Measurements from ENCODE around the gene CCSER1. TPM values are rescaled to one million over a fixed set of nuclear protein-coding genes. Genes with fewer than 3 reads are reported as not detected.

Gene CCSER1
- total and polyA plus RNA-seq, 2 donors (not counting 1 experiment from before 2014, with no cell fraction given), result under 0.01 TPM; not detected in 1

- DNase-seq (ENCODE audit: low read depth in 2 of 2), result no peak
- TF ChIP-seq CTCF (conservative IDR thresholded peaks at IDR 0.05 in 1 of 2, IDR thresholded peaks at IDR 0.05 in 1 of 2; ENCODE audit: low read depth in 1 of 2, low read length in 2 of 2), result no peak
- TF ChIP-seq EZH2 (IDR thresholded peaks at IDR 0.05; ENCODE audit: low read length, missing control alignments), result no peak
- H3K79me2 ChIP-seq (ENCODE audit: control insufficient read depth, insufficient read depth, low read length), result no peaks in the 10 kb centered on the region
- H3K27ac ChIP-seq (ENCODE audit: insufficient read depth, low read length), result no peak overlapping the region
- H4K20me1 ChIP-seq (ENCODE audit: control insufficient read depth, extremely low read depth, insufficient read depth, low read length), result no peaks in the 10 kb centered on the region
- no peaks in the 10 kb centered on the region for H3K27me3 ChIP-seq (ENCODE audit: control insufficient read depth, insufficient read depth, low read length)
- H3K9ac ChIP-seq (ENCODE audit: insufficient read depth, low read length), result no peak overlapping the region
- H3K4me1 ChIP-seq (ENCODE audit: control insufficient read depth, extremely low read depth, insufficient read depth, low read length), result no peaks in the 10 kb centered on the region
- H3K4me2 ChIP-seq (ENCODE audit: extremely low read depth, insufficient read depth, low read length), result no peak overlapping the region
- no peak overlapping the region for H2AFZ ChIP-seq (ENCODE audit: low read length)
- H3K36me3 ChIP-seq (ENCODE audit: control insufficient read depth, insufficient read depth, low read length), result no peaks in the 10 kb centered on the region
- H3K9me3 ChIP-seq (ENCODE audit: control insufficient read depth, insufficient read depth, low read depth, low read length), result no peaks in the 10 kb centered on the region
- H3K4me3 ChIP-seq (replicated peaks in 1 of 4; ENCODE audit: control extremely low read depth in 1 of 4, insufficient read depth in 1 of 4, low read depth in 3 of 4, low read length in 4 of 4), result no peak overlapping the region
Observed at GRCh38 chr4:90146306-90146705, 19.1 kb downstream of the CCSER1 start.

- no peaks in the 10 kb centered on the region for H3K36me3 ChIP-seq (ENCODE audit: control insufficient read depth, insufficient read depth, low read length)
- no peak overlapping the region for H3K27ac ChIP-seq (ENCODE audit: insufficient read depth, low read length)
- H3K9ac ChIP-seq (ENCODE audit: insufficient read depth, low read length), result no peak overlapping the region
- DNase-seq (ENCODE audit: low read depth in 2 of 2), result no peak
- H3K4me3 ChIP-seq (replicated peaks in 1 of 4; ENCODE audit: control extremely low read depth in 1 of 4, insufficient read depth in 1 of 4, low read depth in 3 of 4, low read length in 4 of 4), result no peak overlapping the region
- no peaks in the 10 kb centered on the region for H3K4me1 ChIP-seq (ENCODE audit: control insufficient read depth, extremely low read depth, insufficient read depth, low read length)
- no peaks in the 10 kb centered on the region for H3K9me3 ChIP-seq (ENCODE audit: control insufficient read depth, insufficient read depth, low read depth, low read length)
- no peak for TF ChIP-seq CTCF (conservative IDR thresholded peaks at IDR 0.05 in 1 of 2, IDR thresholded peaks at IDR 0.05 in 1 of 2; ENCODE audit: low read depth in 1 of 2, low read length in 2 of 2)
- TF ChIP-seq EZH2 (IDR thresholded peaks at IDR 0.05; ENCODE audit: low read length, missing control alignments), result no peak
- H3K27me3 ChIP-seq (ENCODE audit: control insufficient read depth, insufficient read depth, low read length), result no peaks in the 10 kb centered on the region
- H3K79me2 ChIP-seq (ENCODE audit: control insufficient read depth, insufficient read depth, low read length), result no peaks in the 10 kb centered on the region
- no peak overlapping the region for H2AFZ ChIP-seq (ENCODE audit: low read length)
- H4K20me1 ChIP-seq (ENCODE audit: control insufficient read depth, extremely low read depth, insufficient read depth, low read length), result no peaks in the 10 kb centered on the region
- H3K4me2 ChIP-seq (ENCODE audit: extremely low read depth, insufficient read depth, low read length), result no peak overlapping the region
Observed at GRCh38 chr4:90148574-90149148, 21.5 kb downstream of the CCSER1 start.

DNA sequence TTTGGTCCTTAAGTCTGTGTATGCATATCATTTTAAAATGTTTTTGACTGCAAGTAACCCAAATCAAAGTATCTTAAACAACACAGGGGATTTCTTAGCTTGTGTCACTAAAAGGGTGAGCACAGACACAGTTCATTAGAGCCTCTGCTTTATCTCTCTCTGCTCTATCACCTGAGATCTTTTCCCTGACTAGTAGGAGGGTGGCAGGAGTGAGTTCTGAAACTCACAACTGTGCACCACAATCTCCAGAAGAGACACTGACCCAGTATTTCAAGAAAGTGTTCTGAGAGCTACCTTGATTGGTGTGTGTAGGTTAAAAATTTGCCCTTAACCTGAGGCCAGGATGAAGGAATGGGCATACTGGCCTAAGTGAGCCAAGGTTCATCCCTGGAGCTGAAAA lies 24.8 kb downstream of the CCSER1 start:
- Histone ChIP-seq H2AFZ (ENCODE audit: low read length) (no peak overlapping the region), H3K9me3 (ENCODE audit: control insufficient read depth, insufficient read depth, low read depth, low read length) (no peaks in the 10 kb centered on the region), H3K9ac (ENCODE audit: insufficient read depth, low read length) (no peak overlapping the region), H3K4me1 (ENCODE audit: control insufficient read depth, extremely low read depth, insufficient read depth, low read length) (no peaks in the 10 kb centered on the region), H3K4me3 (replicated peaks in 1 of 4; ENCODE audit: control extremely low read depth in 1 of 4, insufficient read depth in 1 of 4, low read depth in 3 of 4, low read length in 4 of 4) (no peak overlapping the region), H3K27ac (ENCODE audit: insufficient read depth, low read length) (no peak overlapping the region), H3K36me3 (ENCODE audit: control insufficient read depth, insufficient read depth, low read length) (no peaks in the 10 kb centered on the region), H3K4me2 (ENCODE audit: extremely low read depth, insufficient read depth, low read length) (no peak overlapping the region), H3K79me2 (ENCODE audit: control insufficient read depth, insufficient read depth, low read length) (no peaks in the 10 kb centered on the region), H4K20me1 (ENCODE audit: control insufficient read depth, extremely low read depth, insufficient read depth, low read length) (no peaks in the 10 kb centered on the region), H3K27me3 (ENCODE audit: control insufficient read depth, insufficient read depth, low read length) (no peaks in the 10 kb centered on the region)
- TF ChIP-seq EZH2 (IDR thresholded peaks at IDR 0.05; ENCODE audit: low read length, missing control alignments) (no peak), CTCF (conservative IDR thresholded peaks at IDR 0.05 in 1 of 2, IDR thresholded peaks at IDR 0.05 in 1 of 2; ENCODE audit: low read depth in 1 of 2, low read length in 2 of 2) (no peak)
- no peak for DNase-seq (ENCODE audit: low read depth in 2 of 2)

All from fibroblast of lung (primary cell).